Thyroid gland (tissue), 4 donors: Measurements from ENCODE around the gene CCDC148. TPM values are rescaled to one million over a fixed set of nuclear protein-coding genes. Genes with fewer than 3 reads are reported as not detected.

ENCODE experiments used
- DNase-seq, 2 donors: peaks; one replicate each; pipeline ENCODE4 v3.0.0-alpha.2; 2019
- H3K27ac ChIP-seq, 3 donors: fragments of 200-600 bp; sonication (generic); 1 replicate in 2 of 3; 2 replicates in 1 of 3; pipeline ENCODE4 v1.5.1; 2016 to 2019; ENCODE audit warnings: mild to moderate bottlenecking in 1 of 3, moderate library complexity in 1 of 3
- H3K27me3 ChIP-seq: fragments of 200-600 bp; sonication (generic); one replicate; pipeline ENCODE4 v1.5.1; 2019
- H3K36me3 ChIP-seq, 2 donors: fragments of 200-600 bp; sonication (generic); one replicate each; pipeline ENCODE4 v1.5.1; 2016 to 2019
- H3K4me1 ChIP-seq, 2 donors: fragments of 200-600 bp; sonication (generic); one replicate each; pipeline ENCODE4 v1.5.1; 2017 to 2019
- H3K4me3 ChIP-seq, 3 donors: fragments of 200-600 bp; sonication (generic); replicated peaks in 1 of 3; 1 replicate in 2 of 3; 2 replicates in 1 of 3; pipeline ENCODE4 v1.5.1; 2016; ENCODE audit warnings: mild to moderate bottlenecking in 1 of 3
- H3K9me3 ChIP-seq: fragments of 200-600 bp; sonication (generic); one replicate; pipeline ENCODE4 v1.5.1; 2017
- CTCF ChIP-seq, 6 experiments: fragments of 200-600 bp in 3 of 6; fragments of 450-650 bp in 3 of 6; sonication (generic) in 3 of 6; IDR thresholded peaks; one replicate each; pipeline ENCODE4 v1.5.1; 2016 to 2019; ENCODE audit warnings: antibody characterized with exemption in 6 of 6, mild to moderate bottlenecking in 2 of 6, inconsistent platforms in 1 of 6, moderate library complexity in 1 of 6
- POLR2A ChIP-seq, 2 donors: fragments of 450-650 bp; IDR thresholded peaks; one replicate each; pipeline ENCODE4 v1.6.1; 2017; ENCODE audit warnings: antibody characterized with exemption in 2 of 2, mild to moderate bottlenecking in 2 of 2, moderate library complexity in 1 of 2
- WGBS, 2 donors: methylation state at CpG; one replicate each; pipeline ENCODE4 v1.1.5; 2017; 5-methylcytosine and 5-hydroxymethylcytosine counted together
- intact Hi-C: fragments of 100-400 bp; cut with DNase I; formaldehyde crosslinking; loops from one replicate; pipeline ENCODE4 v1.15.1; 2023
- total RNA-seq, 4 donors: library from RNA; depleted of rRNA; stranded (reverse); fragments of >200 nt; gene quantifications; one replicate each; pipeline ENCODE4 v1.2.3, GENCODE V29; 2016

The CCDC148 gene
- total RNA-seq, 4 donors from 2014 or later: 4.6 to 10.7 (median 7.4) TPM

GRCh38 chr2:158202161-158202815, 254.3 kb downstream of the CCDC148 start:
- DNase-seq: no peak
- 64 to 67% methylated on average over 6 of the region's 6 CpGs for WGBS, 2 donors
- TF ChIP-seq CTCF (IDR thresholded peaks at IDR 0.05) (no peak), POLR2A (IDR thresholded peaks at IDR 0.05) (no peak)
- intact Hi-C loops: no loop called here
- no peak overlapping the region for H3K27ac ChIP-seq
- no peaks in the 10 kb centered on the region for H3K27me3 ChIP-seq
- H3K4me3 ChIP-seq: no peak overlapping the region
- no peaks in the 10 kb centered on the region for H3K4me1 ChIP-seq
- no peaks in the 10 kb centered on the region for H3K9me3 ChIP-seq
- no peaks in the 10 kb centered on the region for H3K36me3 ChIP-seq

GRCh38 chr2:158199928-158200650, 256.5 kb downstream of the CCDC148 start:
- H3K27ac ChIP-seq: no peak overlapping the region
- 85 to 90% methylated on average over 2 of the region's 2 CpGs for WGBS, 2 donors
- H3K36me3 ChIP-seq: no peaks in the 10 kb centered on the region
- no peak for TF ChIP-seq CTCF (IDR thresholded peaks at IDR 0.05)
- TF ChIP-seq POLR2A (IDR thresholded peaks at IDR 0.05): no peak
- no peaks in the 10 kb centered on the region for H3K27me3 ChIP-seq
- no peaks in the 10 kb centered on the region for H3K4me1 ChIP-seq
- DNase-seq: no peak
- H3K4me3 ChIP-seq: no peak overlapping the region
- H3K9me3 ChIP-seq: no peaks in the 10 kb centered on the region
- intact Hi-C loops: no loop called here

- no peaks in the 10 kb centered on the region for H3K9me3 ChIP-seq
- 57 to 77% methylated on average over 1 of the region's 1 CpG for WGBS, 2 donors
- no peaks in the 10 kb centered on the region for H3K4me1 ChIP-seq
- H3K27ac ChIP-seq: no peak overlapping the region
- TF ChIP-seq CTCF (IDR thresholded peaks at IDR 0.05) (no peak), POLR2A (IDR thresholded peaks at IDR 0.05) (no peak)
- H3K4me3 ChIP-seq: no peak overlapping the region
- H3K36me3 ChIP-seq: no peaks in the 10 kb centered on the region
- no peak for DNase-seq
- H3K27me3 ChIP-seq: no peaks in the 10 kb centered on the region
- intact Hi-C loops: no loop called here
These were observed 258.6 kb downstream of the CCDC148 start for GRCh38 chr2:158197940-158198339.

- intact Hi-C loops: no loop called here
- Histone ChIP-seq H3K36me3 (no peaks in the 10 kb centered on the region), H3K4me1 (peaks cover 15 to 19% of the 10 kb centered on the region in 2 donors), H3K27ac (no peak overlapping the region), H3K4me3 (no peak overlapping the region), H3K27me3 (no peaks in the 10 kb centered on the region), H3K9me3 (no peaks in the 10 kb centered on the region)
- TF ChIP-seq POLR2A (IDR thresholded peaks at IDR 0.05) (no peak), CTCF (IDR thresholded peaks at IDR 0.05) (no peak)
- WGBS, 2 donors: 94 to 99% methylated on average over 2 of the region's 2 CpGs
- DNase-seq: no peak
These were observed 262.3 kb downstream of the CCDC148 start for GRCh38 chr2:158194229-158194628.
